HTERT RPE-1 (cell line): ENCODE results near the gene KRT72.

ENCODE experiments used
- in situ Hi-C: fragments of 300-500 bp; cut with MboI; formaldehyde crosslinking; loops from 4 replicates; pipeline ENCODE4 v1.14.3; 2020; ENCODE audit warnings: low sequenced_read_pairs

Gene KRT72

DNA sequence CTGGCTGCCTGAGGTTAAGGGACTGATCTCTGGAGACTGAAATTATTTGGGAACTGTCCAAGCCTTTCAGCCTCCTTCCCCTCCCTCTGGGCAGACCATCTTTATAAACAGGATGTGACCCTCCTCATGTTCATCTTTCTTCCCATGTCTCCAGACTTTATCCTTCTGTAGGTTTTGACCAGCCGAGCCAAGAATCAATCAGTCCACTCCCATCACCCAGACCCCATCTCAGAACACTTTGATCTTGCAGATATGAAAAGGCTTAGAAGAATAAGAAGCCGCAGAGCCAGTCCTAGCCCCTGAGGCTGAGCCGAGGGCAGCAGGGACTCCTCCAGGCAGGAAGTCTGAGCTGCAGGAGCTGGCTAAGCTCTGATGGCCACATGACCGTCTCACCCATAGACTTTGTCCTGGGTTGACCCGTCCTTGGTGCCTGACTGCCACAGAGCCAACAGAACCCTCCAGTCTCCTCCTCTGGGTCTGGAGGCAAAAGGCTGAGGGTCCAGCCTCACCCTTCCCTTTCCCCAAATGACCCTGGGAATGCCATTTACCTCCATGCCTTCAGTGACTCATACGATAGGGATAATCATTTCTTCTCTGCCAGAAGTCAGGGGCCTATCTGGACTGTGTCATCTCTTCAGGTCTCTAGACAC lies 49.9 kb downstream of the KRT72 start:
- in situ Hi-C loops: no loop called here

DNA sequence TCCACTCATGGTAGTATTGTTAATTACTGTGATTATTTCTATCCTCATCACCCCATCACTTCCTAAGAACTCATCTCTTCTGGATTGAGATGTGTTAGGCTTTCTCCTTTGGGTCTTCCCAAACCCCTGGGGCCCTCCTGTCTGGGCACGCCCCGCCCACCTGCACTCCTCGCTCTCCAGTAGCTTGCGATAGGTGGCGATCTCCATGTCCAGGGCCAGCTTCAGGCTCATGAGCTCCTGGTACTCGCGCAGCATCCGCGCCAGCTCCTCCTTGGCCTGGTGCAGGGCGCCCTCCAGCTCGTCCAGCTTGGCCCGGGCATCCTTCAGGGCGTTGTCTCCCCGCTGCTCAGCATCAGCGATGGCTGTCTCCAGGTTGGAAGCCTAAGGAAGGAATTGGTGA lies 55.1 kb downstream of the KRT72 start:
- in situ Hi-C loops: no loop called here

DNA sequence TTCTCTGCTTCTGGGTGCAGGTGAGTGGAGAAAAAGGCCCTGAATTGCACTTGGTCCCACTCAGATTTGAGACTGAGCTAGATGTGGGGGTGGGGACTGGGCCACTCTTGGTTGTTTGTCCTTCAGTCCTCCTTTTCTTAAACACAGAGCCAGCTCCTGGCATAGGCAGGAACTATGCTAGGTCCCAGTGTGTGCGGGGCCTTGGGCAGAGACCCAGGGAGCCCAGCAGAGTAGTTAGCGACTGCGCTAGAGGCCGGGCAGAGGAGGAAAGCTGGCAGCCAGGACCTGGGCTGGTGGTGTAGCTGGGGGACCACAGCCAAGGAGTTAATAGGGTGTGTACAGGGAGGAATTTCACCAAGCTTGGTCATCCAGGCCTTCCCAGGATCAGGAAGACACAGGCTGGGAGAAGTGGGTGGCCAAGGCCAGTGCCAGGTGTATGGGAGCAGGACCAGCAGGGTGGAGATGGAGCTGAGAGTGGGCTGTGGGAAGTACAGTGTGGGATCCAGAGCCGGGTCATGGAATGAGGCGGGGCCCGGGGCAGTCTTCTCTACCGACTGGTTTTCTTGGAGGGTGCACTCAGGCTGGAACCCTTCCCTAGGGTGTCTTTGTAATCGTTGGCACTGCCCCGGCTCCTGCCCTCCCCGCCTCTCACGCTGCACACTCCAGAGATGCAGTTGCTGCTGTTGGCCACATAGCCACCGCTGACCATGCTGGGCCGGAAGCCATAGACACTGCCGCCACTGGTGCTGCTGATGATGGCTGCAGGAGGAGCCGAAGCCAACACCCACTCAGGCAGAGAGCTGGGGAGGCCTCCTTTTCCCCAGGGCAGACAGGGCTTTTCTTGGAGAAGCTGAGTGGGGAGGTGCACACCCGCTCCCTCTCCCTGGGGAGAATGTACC lies 57.0 kb downstream of the KRT72 start:
- in situ Hi-C loops: no loop called here

DNA sequence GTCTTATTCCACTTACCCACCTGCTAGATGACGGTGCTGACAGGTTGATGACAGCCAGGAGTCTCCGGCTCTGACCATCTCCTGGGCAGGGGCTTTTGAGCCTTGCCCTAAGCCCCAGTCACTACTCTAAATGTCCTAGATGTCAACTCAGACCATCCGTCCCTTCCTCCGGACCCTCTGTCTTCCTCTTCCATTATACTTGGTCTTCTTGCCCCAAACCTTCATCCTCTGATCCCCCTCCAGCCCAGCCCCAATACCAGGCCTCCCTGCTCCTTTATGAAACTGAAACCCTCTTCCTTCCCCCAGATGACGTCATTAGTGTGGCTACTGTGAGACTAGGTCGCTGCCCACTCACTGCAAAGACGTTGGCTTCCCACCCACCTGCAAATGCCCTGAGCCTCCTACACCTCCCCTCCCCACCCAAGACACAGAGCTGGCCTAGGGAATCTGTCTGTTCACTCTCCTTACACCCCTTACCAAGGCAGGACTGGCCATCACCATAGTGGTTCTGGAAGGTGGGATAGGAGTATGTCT lies 58.4 kb downstream of the KRT72 start:
- in situ Hi-C loops: no loop called here

DNA sequence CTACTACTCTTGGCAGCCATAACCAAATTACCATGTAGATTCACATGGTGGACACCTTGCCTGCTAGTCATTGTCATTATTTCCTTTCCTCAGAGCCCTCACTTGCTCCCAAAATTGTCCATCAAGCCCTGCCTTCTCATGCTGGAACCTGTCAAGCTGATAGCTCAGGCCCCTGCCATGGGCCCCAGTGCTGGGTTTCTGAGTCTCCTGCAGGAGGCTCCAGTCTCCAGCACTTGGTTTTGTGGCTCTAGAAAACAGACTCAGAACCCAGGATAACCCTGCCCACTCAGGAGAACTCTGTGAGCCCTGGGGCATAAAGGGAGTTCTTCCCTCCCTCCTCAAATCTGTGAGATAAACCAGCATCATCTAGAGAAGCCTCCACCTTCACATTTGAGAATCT lies 59.1 kb downstream of the KRT72 start:
- in situ Hi-C loops: no loop called here

DNA sequence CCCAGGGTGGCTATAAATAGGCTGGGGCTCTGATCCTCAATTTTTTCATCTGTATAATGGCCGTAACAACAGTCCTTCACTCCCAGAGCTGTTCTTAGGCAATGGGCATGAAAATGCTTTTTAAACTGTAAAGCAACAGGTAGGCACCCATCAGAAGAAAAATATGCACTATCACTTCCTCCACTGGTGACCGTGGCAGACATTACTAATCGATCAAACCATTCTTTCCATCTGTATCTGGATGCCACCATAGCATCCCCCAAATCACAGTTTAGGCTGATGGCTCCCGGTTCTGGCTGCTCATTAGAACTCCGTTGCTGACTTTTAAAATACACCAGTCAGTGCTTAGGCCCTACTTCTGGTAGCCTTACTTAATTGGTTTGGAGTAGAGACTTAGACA lies 59.6 kb downstream of the KRT72 start:
- in situ Hi-C loops: no loop called here

DNA sequence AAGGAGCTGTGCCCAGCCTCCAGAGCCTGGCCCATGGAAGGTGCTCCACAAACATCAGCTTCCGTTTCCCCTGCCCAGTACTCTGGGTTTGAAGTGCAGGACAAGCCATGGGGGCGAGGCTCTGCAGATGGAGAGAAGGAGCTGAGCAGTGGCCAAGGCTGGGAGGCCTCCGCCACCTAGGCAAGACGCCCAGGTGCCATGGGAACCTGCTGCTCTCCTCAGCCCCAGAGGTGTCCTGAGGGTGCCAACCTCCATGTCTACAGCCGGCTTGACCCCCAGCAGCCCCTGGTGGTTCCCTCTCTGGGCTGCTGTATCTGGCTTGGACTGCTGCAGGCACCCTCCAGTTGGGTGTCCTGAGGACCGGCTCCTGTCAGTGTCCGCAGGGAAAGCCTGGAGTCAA lies 60.7 kb downstream of the KRT72 start:
- in situ Hi-C loops: no loop called here

DNA sequence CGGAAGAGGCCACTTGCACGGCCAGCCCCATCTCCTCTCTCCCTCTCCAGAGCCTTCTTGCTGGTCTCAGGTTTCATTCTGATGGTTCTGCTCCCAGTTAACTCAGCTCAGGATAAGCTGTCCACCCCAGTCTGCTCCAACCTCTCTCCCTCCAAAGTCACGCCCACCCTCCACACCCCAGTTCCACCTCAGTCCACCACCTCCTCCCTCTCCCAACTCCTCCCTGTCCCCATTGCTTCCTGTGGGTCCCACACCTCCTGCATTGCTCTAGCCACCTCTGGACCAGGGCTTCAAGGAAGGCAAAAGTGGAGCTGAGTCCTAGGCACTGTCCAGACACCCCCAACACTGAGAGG lies 61.5 kb downstream of the KRT72 start:
- in situ Hi-C loops: no loop called here

DNA sequence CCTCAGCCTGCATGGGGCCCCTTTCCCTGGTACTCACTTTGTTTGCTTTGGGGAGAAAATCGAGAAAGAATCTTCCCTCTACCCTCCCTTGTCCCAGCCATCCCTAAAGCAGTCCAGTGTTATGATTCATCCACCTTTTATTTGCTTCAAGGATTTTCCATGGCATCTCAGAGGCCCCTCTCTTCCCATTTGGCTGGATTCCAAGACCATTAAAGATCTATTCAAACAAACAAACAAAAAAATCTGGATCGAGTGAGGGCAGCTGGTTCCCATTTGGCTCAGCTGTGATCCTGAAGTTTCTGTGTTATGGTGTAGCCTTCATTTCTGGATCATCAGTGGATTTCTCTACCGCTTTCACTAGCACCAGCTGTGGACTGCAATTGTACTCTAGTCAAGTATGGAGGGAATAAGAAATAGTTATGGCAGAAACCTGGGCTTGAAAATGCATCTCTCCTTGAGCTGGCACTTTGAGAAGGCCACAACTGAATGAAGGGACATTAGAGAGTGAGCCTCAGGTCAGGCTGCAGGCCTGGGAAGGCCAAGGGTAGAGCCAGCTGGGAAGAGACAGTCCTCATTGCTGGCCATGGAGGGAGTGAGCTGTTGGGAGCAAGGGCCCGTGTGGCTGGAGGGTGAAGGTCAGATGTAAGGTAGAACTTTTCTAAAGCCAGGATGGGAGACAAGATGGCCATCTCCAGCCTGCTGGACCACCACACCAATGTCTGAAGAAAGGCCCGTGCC lies 62.0 kb downstream of the KRT72 start:
- in situ Hi-C loops: no loop called here

DNA sequence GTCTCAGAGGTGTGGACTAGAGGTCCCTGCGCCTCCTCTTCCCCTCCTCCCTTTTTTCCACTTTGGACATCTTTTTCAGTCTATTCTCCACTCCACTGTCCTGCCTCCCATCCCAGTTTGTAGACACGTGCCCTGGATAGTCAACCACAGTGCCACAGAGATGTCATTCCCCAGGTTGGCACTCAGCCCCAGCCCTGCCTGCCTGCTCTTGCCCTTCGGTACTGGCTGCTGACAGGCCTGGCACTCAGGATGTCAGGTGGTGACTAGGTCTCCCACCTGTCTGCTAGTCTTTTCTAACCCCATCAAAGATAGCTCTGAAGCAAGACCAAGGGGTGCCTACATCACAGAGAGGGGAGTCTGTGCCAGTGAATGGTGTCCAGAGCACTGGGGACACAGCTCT lies 64.2 kb downstream of the KRT72 start:
- in situ Hi-C loops: no loop called here
